PFSK-1 (cell line): ENCODE data around the gene MYBBP1A.

Source experiments
- POLR2AphosphoS5 ChIP-seq: IDR thresholded peaks from 2 replicates; pipeline ENCODE4 v1.6.1; 2012; ENCODE audit warnings: low read depth, mild to moderate bottlenecking, control low read depth, low read length, moderate library complexity
- SIN3A ChIP-seq: IDR thresholded peaks from 2 replicates; pipeline ENCODE4 v1.6.1; 2012; ENCODE audit warnings: mild to moderate bottlenecking, low read length, moderate library complexity, borderline replicate concordance; ENCODE audit not compliant: insufficient read depth
- TAF1 ChIP-seq: IDR thresholded peaks from 2 replicates; pipeline ENCODE4 v1.6.1; 2012; ENCODE audit warnings: low read length, control low read depth, borderline replicate concordance; ENCODE audit not compliant: insufficient read depth
- TF ChIP-seq, protein P1 (sequence below), 2 experiments: IDR thresholded peaks; 2 replicates each; pipeline versions ENCODE4 v1.6.1 to v1.8.0; 2011 to 2012; ENCODE audit warnings: low read depth in 2 of 2, low read length in 2 of 2, control low read depth in 1 of 2, inconsistent platforms in 1 of 2, mild to moderate bottlenecking in 1 of 2, moderate library complexity in 1 of 2; ENCODE audit not compliant: insufficient read depth in 1 of 2

GRCh38 chr17:4583782-4584100 lies 28.6 kb upstream of the MYBBP1A start:
- TF ChIP-seq TAF1 (no peak), POLR2AphosphoS5 (no peak), SIN3A (no peak)
- TF ChIP-seq, protein P1, sequence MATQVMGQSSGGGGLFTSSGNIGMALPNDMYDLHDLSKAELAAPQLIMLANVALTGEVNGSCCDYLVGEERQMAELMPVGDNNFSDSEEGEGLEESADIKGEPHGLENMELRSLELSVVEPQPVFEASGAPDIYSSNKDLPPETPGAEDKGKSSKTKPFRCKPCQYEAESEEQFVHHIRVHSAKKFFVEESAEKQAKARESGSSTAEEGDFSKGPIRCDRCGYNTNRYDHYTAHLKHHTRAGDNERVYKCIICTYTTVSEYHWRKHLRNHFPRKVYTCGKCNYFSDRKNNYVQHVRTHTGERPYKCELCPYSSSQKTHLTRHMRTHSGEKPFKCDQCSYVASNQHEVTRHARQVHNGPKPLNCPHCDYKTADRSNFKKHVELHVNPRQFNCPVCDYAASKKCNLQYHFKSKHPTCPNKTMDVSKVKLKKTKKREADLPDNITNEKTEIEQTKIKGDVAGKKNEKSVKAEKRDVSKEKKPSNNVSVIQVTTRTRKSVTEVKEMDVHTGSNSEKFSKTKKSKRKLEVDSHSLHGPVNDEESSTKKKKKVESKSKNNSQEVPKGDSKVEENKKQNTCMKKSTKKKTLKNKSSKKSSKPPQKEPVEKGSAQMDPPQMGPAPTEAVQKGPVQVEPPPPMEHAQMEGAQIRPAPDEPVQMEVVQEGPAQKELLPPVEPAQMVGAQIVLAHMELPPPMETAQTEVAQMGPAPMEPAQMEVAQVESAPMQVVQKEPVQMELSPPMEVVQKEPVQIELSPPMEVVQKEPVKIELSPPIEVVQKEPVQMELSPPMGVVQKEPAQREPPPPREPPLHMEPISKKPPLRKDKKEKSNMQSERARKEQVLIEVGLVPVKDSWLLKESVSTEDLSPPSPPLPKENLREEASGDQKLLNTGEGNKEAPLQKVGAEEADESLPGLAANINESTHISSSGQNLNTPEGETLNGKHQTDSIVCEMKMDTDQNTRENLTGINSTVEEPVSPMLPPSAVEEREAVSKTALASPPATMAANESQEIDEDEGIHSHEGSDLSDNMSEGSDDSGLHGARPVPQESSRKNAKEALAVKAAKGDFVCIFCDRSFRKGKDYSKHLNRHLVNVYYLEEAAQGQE (IDR thresholded peaks at IDR 0.05; ENCODE audit: insufficient read depth in 1 of 2, low read depth in 2 of 2, low read length in 2 of 2), result no peak
